ENCODE measurements around the gene CACNA1C. TPM values are rescaled to one million over a fixed set of nuclear protein-coding genes. Genes with fewer than 3 reads are reported as not detected.

CACNA1C gene
- total RNA-seq, 2 donors from 2014 or later, result 0.84 to 10.2 TPM

- no peak overlapping the region for H3K27ac ChIP-seq
- H3K27me3 ChIP-seq, result no peaks in the 10 kb centered on the region
- H3K9ac ChIP-seq (ENCODE audit: low read depth in 2 of 2, low read length in 2 of 2), result no peak overlapping the region
- H3K9me3 ChIP-seq, result no peaks in the 10 kb centered on the region
- intact Hi-C loops (cut with DNase I), result no loop called here
- H3K4me3 ChIP-seq, result no peak overlapping the region
- no peak for DNase-seq
- TF ChIP-seq CTCF (IDR thresholded peaks at IDR 0.05), result no peak
- no peaks in the 10 kb centered on the region for H3K36me3 ChIP-seq
- no peaks in the 10 kb centered on the region for H3K4me1 ChIP-seq
These were observed 253.9 kb downstream of the CACNA1C start for GRCh38 chr12:2306735-2307134.

GRCh38 chr12:2307550-2307949 lies 254.8 kb downstream of the CACNA1C start:
- TF ChIP-seq CTCF (IDR thresholded peaks at IDR 0.05), result no peak
- Histone ChIP-seq H3K4me1 (no peaks in the 10 kb centered on the region), H3K4me3 (no peak overlapping the region), H3K27ac (no peak overlapping the region), H3K9ac (ENCODE audit: low read depth in 2 of 2, low read length in 2 of 2) (no peak overlapping the region), H3K36me3 (no peaks in the 10 kb centered on the region), H3K27me3 (no peaks in the 10 kb centered on the region), H3K9me3 (no peaks in the 10 kb centered on the region)
- no peak for DNase-seq
- intact Hi-C loops (cut with DNase I), result no loop called here

GRCh38 chr12:2309647-2310046 lies 256.9 kb downstream of the CACNA1C start:
- TF ChIP-seq CTCF (IDR thresholded peaks at IDR 0.05), result no peak
- Histone ChIP-seq H3K9me3 (no peaks in the 10 kb centered on the region), H3K36me3 (no peaks in the 10 kb centered on the region), H3K9ac (ENCODE audit: low read depth in 2 of 2, low read length in 2 of 2) (no peak overlapping the region), H3K27me3 (no peaks in the 10 kb centered on the region), H3K4me3 (no peak overlapping the region), H3K4me1 (no peaks in the 10 kb centered on the region), H3K27ac (no peak overlapping the region)
- DNase-seq, result no peak
- intact Hi-C loops (cut with DNase I), result no loop called here

- Histone ChIP-seq H3K36me3 (no peaks in the 10 kb centered on the region), H3K4me1 (no peaks in the 10 kb centered on the region), H3K9ac (ENCODE audit: low read depth in 2 of 2, low read length in 2 of 2) (no peak overlapping the region), H3K9me3 (no peaks in the 10 kb centered on the region), H3K27me3 (no peaks in the 10 kb centered on the region), H3K4me3 (no peak overlapping the region), H3K27ac (no peak overlapping the region)
- no peak for DNase-seq
- TF ChIP-seq CTCF (IDR thresholded peaks at IDR 0.05), result no peak
- intact Hi-C loops (cut with DNase I), result no loop called here
These were observed 258.4 kb downstream of the CACNA1C start for GRCh38 chr12:2311020-2311778.

GRCh38 chr12:2312175-2312574 lies 259.4 kb downstream of the CACNA1C start:
- intact Hi-C loops (cut with DNase I), result no loop called here
- H3K27me3 ChIP-seq, result no peaks in the 10 kb centered on the region
- H3K27ac ChIP-seq, result no peak overlapping the region
- no peak overlapping the region for H3K4me3 ChIP-seq
- no peaks in the 10 kb centered on the region for H3K36me3 ChIP-seq
- no peaks in the 10 kb centered on the region for H3K4me1 ChIP-seq
- TF ChIP-seq CTCF (IDR thresholded peaks at IDR 0.05), result no peak
- no peak overlapping the region for H3K9ac ChIP-seq (ENCODE audit: low read depth in 2 of 2, low read length in 2 of 2)
- DNase-seq, result no peak
- H3K9me3 ChIP-seq, result no peaks in the 10 kb centered on the region
